Measurements from ENCODE around the gene PCDH15. TPM values are rescaled to one million over a fixed set of nuclear protein-coding genes. Genes with fewer than 3 reads are reported as not detected.

The PCDH15 gene
- total RNA-seq, 2 donors from 2014 or later: 0.58 to 0.95 TPM

GRCh38 chr10:54198051-54198450 lies 603.0 kb downstream of the PCDH15 start:
- no peak overlapping the region for H3K4me3 Mint-ChIP-seq
- Histone ChIP-seq H3K27ac (ENCODE audit: low read depth, low read length) (no peak overlapping the region), H3K4me3 (ENCODE audit: low read length) (no peak overlapping the region), H3K9ac (ENCODE audit: extremely low read depth, low read length, poor library complexity, severe bottlenecking) (no peak overlapping the region), H3K36me3 (ENCODE audit: control insufficient read depth, insufficient read depth, low read length) (no peaks in the 10 kb centered on the region), H3K27me3 (ENCODE audit: control insufficient read depth, insufficient read depth, low read length, poor library complexity, severe bottlenecking) (no peaks in the 10 kb centered on the region), H3K4me1 (ENCODE audit: control insufficient read depth, insufficient read depth, low read length) (no peaks in the 10 kb centered on the region), H3K9me3 (ENCODE audit: control insufficient read depth, low read length) (no peaks in the 10 kb centered on the region)
- no peak overlapping the region for H3K27ac Mint-ChIP-seq
- no peak for TF ChIP-seq CTCF (conservative IDR thresholded peaks at IDR 0.05)
- H3K36me3 Mint-ChIP-seq (ENCODE audit: low read depth): no peaks in the 10 kb centered on the region
- 48 to 57% methylated on average over 3 of the region's 3 CpGs for WGBS, 2 experiments (ENCODE audit: insufficient coverage in 1 of 2, insufficient read length in 1 of 2)
- no peaks in the 10 kb centered on the region for H3K9me3 Mint-ChIP-seq
- H3K4me1 Mint-ChIP-seq: no peaks in the 10 kb centered on the region
- no peaks in the 10 kb centered on the region for H3K27me3 Mint-ChIP-seq (ENCODE audit: insufficient read depth)
- DNase-seq: no peak

- Histone ChIP-seq H3K9me3 (ENCODE audit: control insufficient read depth, low read length) (no peaks in the 10 kb centered on the region), H3K9ac (ENCODE audit: extremely low read depth, low read length, poor library complexity, severe bottlenecking) (no peak overlapping the region), H3K4me3 (ENCODE audit: low read length) (no peak overlapping the region), H3K4me1 (ENCODE audit: control insufficient read depth, insufficient read depth, low read length) (no peaks in the 10 kb centered on the region), H3K27me3 (ENCODE audit: control insufficient read depth, insufficient read depth, low read length, poor library complexity, severe bottlenecking) (no peaks in the 10 kb centered on the region), H3K36me3 (ENCODE audit: control insufficient read depth, insufficient read depth, low read length) (no peaks in the 10 kb centered on the region), H3K27ac (ENCODE audit: low read depth, low read length) (no peak overlapping the region)
- Mint-ChIP-seq H3K27me3 (ENCODE audit: insufficient read depth) (no peaks in the 10 kb centered on the region), H3K36me3 (ENCODE audit: low read depth) (no peaks in the 10 kb centered on the region), H3K9me3 (no peaks in the 10 kb centered on the region), H3K27ac (no peak overlapping the region), H3K4me1 (no peaks in the 10 kb centered on the region), H3K4me3 (no peak overlapping the region)
- DNase-seq: no peak
- TF ChIP-seq CTCF (conservative IDR thresholded peaks at IDR 0.05): no peak
Measured at GRCh38 chr10:54194806-54195205, 606.2 kb downstream of the PCDH15 start.

- H3K27ac ChIP-seq (ENCODE audit: low read depth, low read length): no peak overlapping the region
- no peak overlapping the region for H3K4me3 ChIP-seq (ENCODE audit: low read length)
- Mint-ChIP-seq H3K27ac (no peak overlapping the region), H3K4me3 (no peak overlapping the region), H3K9me3 (peaks cover 2% of the 10 kb centered on the region), H3K4me1 (peaks cover 6% of the 10 kb centered on the region), H3K27me3 (ENCODE audit: insufficient read depth) (no peaks in the 10 kb centered on the region), H3K36me3 (ENCODE audit: low read depth) (no peaks in the 10 kb centered on the region)
- no peak for DNase-seq
- H3K36me3 ChIP-seq (ENCODE audit: control insufficient read depth, insufficient read depth, low read length): no peaks in the 10 kb centered on the region
- no peaks in the 10 kb centered on the region for H3K9me3 ChIP-seq (ENCODE audit: control insufficient read depth, low read length)
- no peak overlapping the region for H3K9ac ChIP-seq (ENCODE audit: extremely low read depth, low read length, poor library complexity, severe bottlenecking)
- no peaks in the 10 kb centered on the region for H3K4me1 ChIP-seq (ENCODE audit: control insufficient read depth, insufficient read depth, low read length)
- no peaks in the 10 kb centered on the region for H3K27me3 ChIP-seq (ENCODE audit: control insufficient read depth, insufficient read depth, low read length, poor library complexity, severe bottlenecking)
- TF ChIP-seq CTCF (conservative IDR thresholded peaks at IDR 0.05): no peak
Measured at GRCh38 chr10:54159924-54160323, 641.1 kb downstream of the PCDH15 start.

Measured in endodermal cell (in vitro differentiated cells).